ENCODE results near the gene ZFP1.

DNA sequence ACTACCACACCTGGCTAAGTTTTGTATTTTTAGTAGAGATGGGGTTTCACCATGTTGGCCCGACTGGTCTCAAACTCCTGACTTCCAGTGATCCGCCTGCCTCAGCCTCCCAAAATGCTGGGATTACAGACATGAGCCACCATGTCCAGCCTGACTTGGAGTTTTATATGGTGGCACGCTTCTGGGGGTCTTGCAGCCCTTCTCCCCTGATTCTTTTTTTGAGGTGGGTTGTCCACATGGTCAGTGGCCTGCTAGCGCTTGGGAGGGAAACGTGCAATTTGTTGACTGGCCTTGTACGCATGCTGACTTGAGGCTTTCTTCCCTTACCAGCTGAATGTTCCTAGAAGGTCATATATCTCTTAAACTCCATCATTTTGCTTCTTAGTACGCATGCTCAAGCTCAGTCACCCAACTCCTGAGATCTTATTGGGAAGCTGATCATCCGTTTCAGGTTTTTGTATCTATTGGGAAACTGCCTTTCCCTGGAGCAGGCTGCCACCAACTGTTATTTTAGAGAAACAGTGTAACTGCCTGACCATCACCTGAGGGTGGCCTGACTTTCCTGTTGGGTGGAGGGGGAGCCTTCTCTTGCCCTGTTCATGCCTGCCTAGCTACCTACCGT lies 18.1 kb upstream of the ZFP1 start:
- TF ChIP-seq CTCF (conservative IDR thresholded peaks at IDR 0.05 in 1 of 2, IDR thresholded peaks at IDR 0.05 in 1 of 2; ENCODE audit: low read depth in 1 of 2, low read length in 2 of 2) (no peak), EZH2 (IDR thresholded peaks at IDR 0.05; ENCODE audit: low read length, missing control alignments) (no peak)

Measured in fibroblast of lung (primary cell).